Measurements from ENCODE around the gene RASSF1.

DNA sequence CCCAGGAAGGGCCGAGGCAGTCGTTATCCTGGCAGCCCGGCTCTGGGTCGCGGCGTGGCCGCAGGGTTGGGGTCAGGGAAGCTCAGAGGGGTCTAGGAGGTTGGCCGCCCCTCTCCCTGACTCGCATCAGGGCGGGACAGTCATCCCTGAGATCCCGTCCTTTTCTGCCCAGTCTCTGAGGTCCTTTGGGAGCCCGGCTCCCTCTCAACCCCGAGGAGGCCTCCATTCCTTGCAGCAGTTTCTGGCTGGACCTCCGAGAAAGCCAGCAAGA lies 18.6 kb downstream of the RASSF1 start:
- TF ChIP-seq, protein P1, sequence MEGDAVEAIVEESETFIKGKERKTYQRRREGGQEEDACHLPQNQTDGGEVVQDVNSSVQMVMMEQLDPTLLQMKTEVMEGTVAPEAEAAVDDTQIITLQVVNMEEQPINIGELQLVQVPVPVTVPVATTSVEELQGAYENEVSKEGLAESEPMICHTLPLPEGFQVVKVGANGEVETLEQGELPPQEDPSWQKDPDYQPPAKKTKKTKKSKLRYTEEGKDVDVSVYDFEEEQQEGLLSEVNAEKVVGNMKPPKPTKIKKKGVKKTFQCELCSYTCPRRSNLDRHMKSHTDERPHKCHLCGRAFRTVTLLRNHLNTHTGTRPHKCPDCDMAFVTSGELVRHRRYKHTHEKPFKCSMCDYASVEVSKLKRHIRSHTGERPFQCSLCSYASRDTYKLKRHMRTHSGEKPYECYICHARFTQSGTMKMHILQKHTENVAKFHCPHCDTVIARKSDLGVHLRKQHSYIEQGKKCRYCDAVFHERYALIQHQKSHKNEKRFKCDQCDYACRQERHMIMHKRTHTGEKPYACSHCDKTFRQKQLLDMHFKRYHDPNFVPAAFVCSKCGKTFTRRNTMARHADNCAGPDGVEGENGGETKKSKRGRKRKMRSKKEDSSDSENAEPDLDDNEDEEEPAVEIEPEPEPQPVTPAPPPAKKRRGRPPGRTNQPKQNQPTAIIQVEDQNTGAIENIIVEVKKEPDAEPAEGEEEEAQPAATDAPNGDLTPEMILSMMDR (IDR thresholded peaks at IDR 0.05 in 2 of 3, conservative IDR thresholded peaks at IDR 0.05 in 1 of 3; ENCODE audit: borderline replicate concordance in 1 of 3, insufficient read depth in 1 of 3, low read depth in 2 of 3, low read length in 2 of 3) = no peak
- TF ChIP-seq, protein P2, sequence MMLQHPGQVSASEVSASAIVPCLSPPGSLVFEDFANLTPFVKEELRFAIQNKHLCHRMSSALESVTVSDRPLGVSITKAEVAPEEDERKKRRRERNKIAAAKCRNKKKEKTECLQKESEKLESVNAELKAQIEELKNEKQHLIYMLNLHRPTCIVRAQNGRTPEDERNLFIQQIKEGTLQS (IDR thresholded peaks at IDR 0.05) = no peak
- TF ChIP-seq, protein P3, sequence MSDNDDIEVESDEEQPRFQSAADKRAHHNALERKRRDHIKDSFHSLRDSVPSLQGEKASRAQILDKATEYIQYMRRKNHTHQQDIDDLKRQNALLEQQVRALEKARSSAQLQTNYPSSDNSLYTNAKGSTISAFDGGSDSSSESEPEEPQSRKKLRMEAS (IDR thresholded peaks at IDR 0.05) = no peak
- no peak for TF ChIP-seq EZH2phosphoT487 (IDR thresholded peaks at IDR 0.05; ENCODE audit: borderline replicate concordance)
- TF ChIP-seq SIN3A (IDR thresholded peaks at IDR 0.05; ENCODE audit: low read depth) = no peak
- TF ChIP-seq POLR2AphosphoS5 (IDR thresholded peaks at IDR 0.05; ENCODE audit: low read depth, low read length) = no peak
- TF ChIP-seq POLR2A (IDR thresholded peaks at IDR 0.05; ENCODE audit: borderline replicate concordance, extremely low read depth, insufficient read depth, insufficient read length) = no peak
